PC-3 (cell line): ENCODE data around the gene SLC5A10.

Source experiments
- EZH2 ChIP-seq: fragments of 300-600 bp; sonication (generic); IDR thresholded peaks from one replicate; pipeline ENCODE4 v1.6.1; 2017; ENCODE audit warnings: antibody characterized with exemption, mild to moderate bottlenecking, low read length; ENCODE audit not compliant: unreplicated experiment
- EZH2phosphoT487 ChIP-seq: fragments of 300-600 bp; sonication (generic); IDR thresholded peaks from 2 replicates; pipeline ENCODE4 v1.6.1; 2018; ENCODE audit warnings: mild to moderate bottlenecking, antibody characterized with exemption, low read length, borderline replicate concordance
- TF ChIP-seq, protein P1 (sequence below): fragments of 300-600 bp; sonication (generic); conservative IDR thresholded peaks from 2 replicates; pipeline ENCODE4 v1.5.1; 2017; ENCODE audit warnings: antibody characterized with exemption, low read depth, mild to moderate bottlenecking, low read length

DNA sequence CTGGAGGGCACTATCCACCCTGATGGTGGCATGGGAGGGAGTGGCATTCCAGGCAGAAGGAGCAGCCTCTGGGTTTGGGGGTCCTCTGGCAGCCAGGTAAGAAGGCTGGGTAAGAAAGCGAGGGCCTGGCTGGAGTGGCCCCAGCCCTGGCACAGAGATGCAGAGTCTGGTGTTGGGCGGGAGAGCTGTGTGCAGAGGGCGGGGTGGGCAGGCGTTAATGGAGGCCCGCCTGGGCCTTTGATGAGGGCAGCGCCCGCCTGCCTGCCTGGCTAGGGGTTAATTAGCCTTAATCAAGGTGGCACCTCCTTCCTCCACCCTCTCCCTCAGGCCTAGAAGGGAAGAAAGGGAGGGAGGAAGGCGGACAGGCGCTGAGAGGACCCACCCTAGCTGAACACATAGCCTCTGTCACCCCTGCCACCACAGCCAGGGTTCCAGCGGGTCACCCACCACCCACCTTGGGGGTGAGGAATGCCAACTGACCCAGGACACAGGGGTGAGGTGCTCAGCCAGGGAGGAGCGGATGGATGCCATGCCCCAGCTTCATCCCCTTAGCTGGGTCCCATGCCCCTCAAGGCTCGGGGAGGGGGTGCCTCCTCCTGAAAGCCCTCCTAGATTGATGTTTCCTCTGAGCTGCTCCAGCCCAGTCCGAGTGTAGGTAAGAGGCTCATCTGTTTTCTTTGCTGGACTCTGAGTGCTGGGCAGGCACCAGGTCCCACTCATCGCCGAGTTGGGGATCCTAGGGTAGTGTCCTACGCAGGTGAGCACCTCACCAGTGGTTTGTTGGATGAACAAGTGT is 66.0 kb downstream of the SLC5A10 start:
- TF ChIP-seq, protein P1, sequence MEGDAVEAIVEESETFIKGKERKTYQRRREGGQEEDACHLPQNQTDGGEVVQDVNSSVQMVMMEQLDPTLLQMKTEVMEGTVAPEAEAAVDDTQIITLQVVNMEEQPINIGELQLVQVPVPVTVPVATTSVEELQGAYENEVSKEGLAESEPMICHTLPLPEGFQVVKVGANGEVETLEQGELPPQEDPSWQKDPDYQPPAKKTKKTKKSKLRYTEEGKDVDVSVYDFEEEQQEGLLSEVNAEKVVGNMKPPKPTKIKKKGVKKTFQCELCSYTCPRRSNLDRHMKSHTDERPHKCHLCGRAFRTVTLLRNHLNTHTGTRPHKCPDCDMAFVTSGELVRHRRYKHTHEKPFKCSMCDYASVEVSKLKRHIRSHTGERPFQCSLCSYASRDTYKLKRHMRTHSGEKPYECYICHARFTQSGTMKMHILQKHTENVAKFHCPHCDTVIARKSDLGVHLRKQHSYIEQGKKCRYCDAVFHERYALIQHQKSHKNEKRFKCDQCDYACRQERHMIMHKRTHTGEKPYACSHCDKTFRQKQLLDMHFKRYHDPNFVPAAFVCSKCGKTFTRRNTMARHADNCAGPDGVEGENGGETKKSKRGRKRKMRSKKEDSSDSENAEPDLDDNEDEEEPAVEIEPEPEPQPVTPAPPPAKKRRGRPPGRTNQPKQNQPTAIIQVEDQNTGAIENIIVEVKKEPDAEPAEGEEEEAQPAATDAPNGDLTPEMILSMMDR, result no peak
- TF ChIP-seq EZH2 (no peak), EZH2phosphoT487 (no peak)
